Osteocyte (in vitro differentiated cells): ENCODE measurements around the gene LRP1-AS. TPM values are rescaled to one million over a fixed set of nuclear protein-coding genes. Genes with fewer than 3 reads are reported as not detected.

Source experiments
- DNase-seq: peaks from one replicate; pipeline ENCODE4 v3.0.0; 2021; ENCODE audit warnings: mixed read lengths; ENCODE audit not compliant: unreplicated experiment; ENCODE audit errors: extremely low spot score
- H3K27ac Mint-ChIP-seq: one replicate; pipeline ENCODE4 v1.8.0; 2021; ENCODE audit warnings: mild to moderate bottlenecking, mixed read lengths; ENCODE audit not compliant: unreplicated experiment
- H3K27me3 Mint-ChIP-seq: one replicate; pipeline ENCODE4 v1.8.0; 2021; ENCODE audit warnings: mixed read lengths; ENCODE audit not compliant: unreplicated experiment
- H3K36me3 Mint-ChIP-seq: one replicate; pipeline ENCODE4 v1.8.0; 2021; ENCODE audit warnings: mixed read lengths; ENCODE audit not compliant: unreplicated experiment
- H3K4me1 Mint-ChIP-seq: one replicate; pipeline ENCODE4 v1.8.0; 2021; ENCODE audit warnings: mixed read lengths; ENCODE audit not compliant: unreplicated experiment
- H3K4me3 Mint-ChIP-seq: one replicate; pipeline ENCODE4 v1.8.0; 2021; ENCODE audit warnings: mild to moderate bottlenecking, moderate library complexity, mixed read lengths; ENCODE audit not compliant: unreplicated experiment
- H3K9me3 Mint-ChIP-seq: one replicate; pipeline ENCODE4 v1.8.0; 2021; ENCODE audit warnings: mixed read lengths; ENCODE audit not compliant: unreplicated experiment
- total RNA-seq: library from RNA; stranded (reverse); gene quantifications from 2 replicates; pipeline ENCODE4 v1.2.1, GENCODE V29; 2021
- TF ChIP-seq, protein P1 (sequence below): fragments of 200-600 bp; sonication (generic); IDR thresholded peaks from 2 replicates; pipeline ENCODE4 v1.5.0; 2021; ENCODE audit warnings: antibody characterized with exemption, mild to moderate bottlenecking, moderate library complexity

The LRP1-AS gene
- total RNA-seq, 1 donor from 2014 or later, result not detected

DNA sequence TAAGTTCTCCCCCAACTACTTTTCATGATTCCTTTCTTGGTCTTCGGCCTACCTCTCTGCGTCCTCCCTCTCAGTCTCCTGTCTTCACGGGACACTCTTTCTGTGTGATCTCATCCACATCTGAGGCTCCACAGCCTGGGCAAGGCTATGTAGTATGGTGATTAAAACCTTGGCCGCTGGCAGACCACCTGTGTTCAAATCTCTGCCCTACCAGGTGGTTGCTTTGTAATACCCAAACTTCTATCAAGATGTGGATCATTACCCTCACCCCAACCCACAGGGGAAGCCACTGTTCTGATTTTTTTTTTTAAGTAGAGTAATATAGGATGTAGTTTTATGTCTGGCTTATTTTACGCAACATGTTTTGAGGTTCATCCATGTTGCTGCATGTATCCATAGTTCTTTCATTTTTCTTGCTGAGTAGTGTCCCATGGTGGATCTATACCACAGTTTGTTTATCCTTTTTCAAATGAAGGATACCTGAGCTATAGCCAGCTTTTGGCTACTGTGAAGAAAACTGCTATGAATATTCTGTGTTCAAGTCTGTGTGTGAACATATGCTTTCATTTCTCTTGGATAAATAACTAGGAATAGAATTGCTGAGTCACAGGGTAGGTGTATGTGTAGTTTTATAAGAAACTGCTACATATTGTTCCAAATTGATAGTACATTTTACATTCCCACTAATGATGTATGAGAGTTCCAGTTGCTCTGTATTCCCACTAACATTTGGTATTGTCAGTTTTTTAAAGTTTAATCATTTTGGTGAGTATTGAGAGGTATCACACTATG lies 27.9 kb downstream of the LRP1-AS start:
- H3K9me3 Mint-ChIP-seq, result no peaks in the 10 kb centered on the region
- TF ChIP-seq, protein P1, sequence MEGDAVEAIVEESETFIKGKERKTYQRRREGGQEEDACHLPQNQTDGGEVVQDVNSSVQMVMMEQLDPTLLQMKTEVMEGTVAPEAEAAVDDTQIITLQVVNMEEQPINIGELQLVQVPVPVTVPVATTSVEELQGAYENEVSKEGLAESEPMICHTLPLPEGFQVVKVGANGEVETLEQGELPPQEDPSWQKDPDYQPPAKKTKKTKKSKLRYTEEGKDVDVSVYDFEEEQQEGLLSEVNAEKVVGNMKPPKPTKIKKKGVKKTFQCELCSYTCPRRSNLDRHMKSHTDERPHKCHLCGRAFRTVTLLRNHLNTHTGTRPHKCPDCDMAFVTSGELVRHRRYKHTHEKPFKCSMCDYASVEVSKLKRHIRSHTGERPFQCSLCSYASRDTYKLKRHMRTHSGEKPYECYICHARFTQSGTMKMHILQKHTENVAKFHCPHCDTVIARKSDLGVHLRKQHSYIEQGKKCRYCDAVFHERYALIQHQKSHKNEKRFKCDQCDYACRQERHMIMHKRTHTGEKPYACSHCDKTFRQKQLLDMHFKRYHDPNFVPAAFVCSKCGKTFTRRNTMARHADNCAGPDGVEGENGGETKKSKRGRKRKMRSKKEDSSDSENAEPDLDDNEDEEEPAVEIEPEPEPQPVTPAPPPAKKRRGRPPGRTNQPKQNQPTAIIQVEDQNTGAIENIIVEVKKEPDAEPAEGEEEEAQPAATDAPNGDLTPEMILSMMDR, result no peak
- no peaks in the 10 kb centered on the region for H3K27me3 Mint-ChIP-seq
- no peaks in the 10 kb centered on the region for H3K36me3 Mint-ChIP-seq
- H3K27ac Mint-ChIP-seq, result peak overlapping the region; percentile 65
- no peak for DNase-seq
- H3K4me1 Mint-ChIP-seq, result peaks cover 19% of the 10 kb centered on the region
- no peak overlapping the region for H3K4me3 Mint-ChIP-seq

DNA sequence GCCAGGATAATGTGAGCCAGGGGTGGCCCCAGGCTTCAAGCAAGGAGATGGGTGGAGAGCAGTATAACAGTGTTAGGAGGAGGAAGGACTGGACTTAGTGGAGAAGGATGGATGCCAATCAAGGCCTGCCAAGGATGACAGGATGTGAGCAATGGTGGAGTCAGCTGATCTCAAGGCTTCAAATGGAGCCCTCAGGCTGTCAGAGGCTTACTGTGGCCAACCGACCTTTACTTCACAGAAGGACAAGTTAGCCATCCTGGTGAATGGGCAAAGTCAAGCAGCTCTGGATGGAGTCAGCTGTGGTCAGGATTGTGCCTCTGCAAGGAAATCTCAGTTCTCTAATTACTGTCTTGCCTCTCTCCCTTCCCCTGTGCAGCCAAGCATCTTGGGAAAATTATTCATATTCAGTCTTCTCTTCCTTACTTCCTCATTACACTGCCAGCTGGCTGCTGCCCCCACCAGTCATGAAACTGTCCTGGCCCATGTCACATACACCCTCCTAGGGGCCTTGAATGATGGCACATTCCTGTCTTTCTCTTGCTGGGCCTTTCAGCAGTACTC lies 28.6 kb downstream of the LRP1-AS start:
- Mint-ChIP-seq H3K4me1 (peaks cover 17% of the 10 kb centered on the region), H3K36me3 (no peaks in the 10 kb centered on the region), H3K4me3 (no peak overlapping the region), H3K27me3 (no peaks in the 10 kb centered on the region), H3K9me3 (no peaks in the 10 kb centered on the region), H3K27ac (peak overlapping the region; percentile 65)
- no peak for DNase-seq
- TF ChIP-seq, protein P1, result no peak

DNA sequence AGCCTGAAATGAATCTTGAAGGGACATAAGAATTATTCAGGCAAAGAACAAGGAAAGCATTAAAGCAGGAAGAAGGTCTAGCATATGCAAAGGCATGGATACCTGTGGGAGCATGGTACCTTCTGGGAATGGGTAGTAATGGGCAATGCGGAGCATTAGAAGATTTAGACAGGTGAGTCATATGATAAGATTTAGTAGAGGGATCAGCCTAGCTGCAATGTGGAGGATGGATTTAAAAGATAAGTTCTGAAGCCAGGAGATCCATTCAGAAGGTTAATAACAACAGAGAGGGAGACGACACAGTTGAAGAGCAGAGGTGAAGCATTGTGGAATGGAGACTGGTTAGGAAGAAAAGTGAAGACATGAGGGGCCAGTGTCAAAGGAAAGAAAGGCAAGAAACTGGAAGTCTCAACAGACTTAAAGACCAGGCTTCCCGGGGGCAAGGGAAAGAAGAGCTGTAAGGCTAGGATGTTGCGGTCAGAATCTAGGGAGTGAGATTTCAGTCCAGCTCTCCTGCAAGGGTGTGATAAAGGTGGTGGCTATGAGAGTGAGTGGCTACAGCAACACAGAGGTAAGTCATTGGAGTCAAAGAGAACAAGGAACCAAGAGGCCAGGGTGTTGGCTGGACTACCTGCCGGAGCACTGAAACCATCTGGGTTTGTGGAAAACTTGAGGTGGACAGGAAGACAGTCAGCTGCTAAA lies 30.7 kb downstream of the LRP1-AS start:
- H3K4me3 Mint-ChIP-seq, result no peak overlapping the region
- TF ChIP-seq, protein P1, result no peak

DNA sequence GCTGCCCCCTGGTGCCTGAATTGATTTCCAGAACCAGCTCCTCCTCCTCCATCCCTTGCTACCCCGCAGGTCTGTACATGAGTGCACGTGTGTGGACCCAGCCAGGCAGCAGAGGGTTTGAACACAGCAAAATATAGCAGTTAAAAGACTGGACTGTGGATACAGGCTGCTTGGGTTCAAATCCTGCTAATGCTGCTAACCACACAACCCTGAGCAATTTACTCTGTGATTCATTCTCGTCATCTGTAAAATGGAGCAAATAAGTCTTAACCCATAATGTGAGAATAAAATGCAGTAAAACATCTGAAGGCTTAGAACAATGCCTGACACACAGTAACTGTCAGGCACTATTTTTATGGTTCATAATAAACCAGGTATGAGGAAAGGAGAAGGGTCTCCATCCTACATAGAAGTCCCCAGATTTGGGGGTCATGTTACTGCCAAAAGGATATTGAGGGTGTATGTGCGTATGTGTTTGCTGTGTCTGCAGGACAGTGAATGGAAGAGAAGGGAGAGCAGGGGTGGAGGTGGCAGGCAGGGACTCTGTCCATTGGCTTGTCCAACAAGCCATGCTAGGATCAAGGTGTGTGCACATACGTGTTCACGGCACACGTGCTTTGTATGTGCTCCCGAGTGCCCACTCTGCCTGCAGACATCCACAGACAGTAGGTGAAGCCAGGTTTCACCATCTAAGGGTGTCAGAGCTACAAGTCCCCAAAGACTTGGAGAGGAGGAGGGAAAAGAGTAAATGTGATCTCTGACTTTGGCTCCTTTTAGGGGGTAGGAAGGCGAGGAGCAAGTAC lies 34.7 kb downstream of the LRP1-AS start:
- Mint-ChIP-seq H3K9me3 (no peaks in the 10 kb centered on the region), H3K27ac (peak overlapping the region; percentile 99), H3K4me3 (peak overlapping the region; percentile 91), H3K36me3 (no peaks in the 10 kb centered on the region), H3K27me3 (no peaks in the 10 kb centered on the region), H3K4me1 (peaks cover 39% of the 10 kb centered on the region)
- no peak for DNase-seq
- TF ChIP-seq, protein P1, result no peak

More for the DNA sequence above, 30.7 kb downstream of the LRP1-AS start:
- Mint-ChIP-seq H3K4me1 (peaks cover 29% of the 10 kb centered on the region), H3K9me3 (no peaks in the 10 kb centered on the region), H3K27me3 (no peaks in the 10 kb centered on the region), H3K27ac (no peak overlapping the region), H3K36me3 (no peaks in the 10 kb centered on the region)
- no peak for DNase-seq
